ENCODE results near the gene PRKG1. TPM values are rescaled to one million over a fixed set of nuclear protein-coding genes. Genes with fewer than 3 reads are reported as not detected.

The PRKG1 gene
- total RNA-seq, 1 donor from 2014 or later: 50.2 TPM

- DNase-seq (ENCODE audit: low spot score in 2 of 2): no peak
- intact Hi-C loops (cut with DNase I): no loop called here
- H3K4me1 ChIP-seq: peaks cover 2 to 8% of the 10 kb centered on the region in 2 donors
- no peak overlapping the region for H3K4me3 ChIP-seq
- H3K27ac ChIP-seq: peak overlapping the region; percentile 24 to 30
- TF ChIP-seq CTCF (IDR thresholded peaks at IDR 0.05): no peak
- no peaks in the 10 kb centered on the region for H3K36me3 ChIP-seq
- H3K27me3 ChIP-seq: no peaks in the 10 kb centered on the region
- peaks cover 0 to 10% of the 10 kb centered on the region in 2 donors for H3K9me3 ChIP-seq
These were observed 912.2 kb downstream of the PRKG1 start for GRCh38 chr10:51986516-51986915.

- no peak for TF ChIP-seq CTCF (IDR thresholded peaks at IDR 0.05)
- intact Hi-C loops (cut with DNase I): no loop called here
- peaks cover 0 to 2% of the 10 kb centered on the region in 2 donors for H3K4me1 ChIP-seq
- no peaks in the 10 kb centered on the region for H3K36me3 ChIP-seq
- no peak for DNase-seq (ENCODE audit: low spot score in 2 of 2)
- no peak overlapping the region for H3K4me3 ChIP-seq
- peaks cover 0 to 10% of the 10 kb centered on the region in 2 donors for H3K9me3 ChIP-seq
- H3K27ac ChIP-seq: no peak overlapping the region
- H3K27me3 ChIP-seq: no peaks in the 10 kb centered on the region
These were observed 919.2 kb downstream of the PRKG1 start for GRCh38 chr10:51993475-51993874.

- no peak for TF ChIP-seq CTCF (IDR thresholded peaks at IDR 0.05)
- Histone ChIP-seq H3K27ac (peak overlapping the region; percentile 52 to 75), H3K4me3 (peak overlapping the region in 1 of 2 donors; percentile 0), H3K27me3 (no peaks in the 10 kb centered on the region), H3K36me3 (no peaks in the 10 kb centered on the region), H3K4me1 (peaks cover 3 to 22% of the 10 kb centered on the region in 2 donors), H3K9me3 (no peaks in the 10 kb centered on the region)
- DNase-seq (ENCODE audit: low spot score in 2 of 2): no peak
- intact Hi-C loops (cut with DNase I): no loop called here
These were observed 924.8 kb downstream of the PRKG1 start for GRCh38 chr10:51999096-51999495.

GRCh38 chr10:52004342-52004949, 930.2 kb downstream of the PRKG1 start:
- no peaks in the 10 kb centered on the region for H3K27me3 ChIP-seq
- H3K4me3 ChIP-seq: no peak overlapping the region
- no peak overlapping the region for H3K27ac ChIP-seq
- intact Hi-C loops (cut with DNase I): loop anchor here (5.0 to 10.0 kb wide), 2 partner anchors 297 to 1010 kb away; no protein-coding TSS in a partner anchor
- peak; percentile 33 to 63 (median 53) for TF ChIP-seq CTCF (IDR thresholded peaks at IDR 0.05)
- no peak for DNase-seq (ENCODE audit: low spot score in 2 of 2)
- H3K4me1 ChIP-seq: peaks cover 3 to 34% of the 10 kb centered on the region in 2 donors
- no peaks in the 10 kb centered on the region for H3K36me3 ChIP-seq
- no peaks in the 10 kb centered on the region for H3K9me3 ChIP-seq

GRCh38 chr10:52007091-52007490, 932.8 kb downstream of the PRKG1 start:
- H3K36me3 ChIP-seq: no peaks in the 10 kb centered on the region
- H3K27me3 ChIP-seq: no peaks in the 10 kb centered on the region
- intact Hi-C loops (cut with DNase I): loop anchor here (10.0 kb wide), 1 partner anchor 1012 kb away; no protein-coding TSS in a partner anchor
- peaks cover 3 to 36% of the 10 kb centered on the region in 2 donors for H3K4me1 ChIP-seq
- no peak for DNase-seq (ENCODE audit: low spot score in 2 of 2)
- no peak overlapping the region for H3K4me3 ChIP-seq
- TF ChIP-seq CTCF (IDR thresholded peaks at IDR 0.05): no peak
- no peaks in the 10 kb centered on the region for H3K9me3 ChIP-seq
- no peak overlapping the region for H3K27ac ChIP-seq
